ENCODE results near the gene NFX1.

The NFX1 gene

DNA sequence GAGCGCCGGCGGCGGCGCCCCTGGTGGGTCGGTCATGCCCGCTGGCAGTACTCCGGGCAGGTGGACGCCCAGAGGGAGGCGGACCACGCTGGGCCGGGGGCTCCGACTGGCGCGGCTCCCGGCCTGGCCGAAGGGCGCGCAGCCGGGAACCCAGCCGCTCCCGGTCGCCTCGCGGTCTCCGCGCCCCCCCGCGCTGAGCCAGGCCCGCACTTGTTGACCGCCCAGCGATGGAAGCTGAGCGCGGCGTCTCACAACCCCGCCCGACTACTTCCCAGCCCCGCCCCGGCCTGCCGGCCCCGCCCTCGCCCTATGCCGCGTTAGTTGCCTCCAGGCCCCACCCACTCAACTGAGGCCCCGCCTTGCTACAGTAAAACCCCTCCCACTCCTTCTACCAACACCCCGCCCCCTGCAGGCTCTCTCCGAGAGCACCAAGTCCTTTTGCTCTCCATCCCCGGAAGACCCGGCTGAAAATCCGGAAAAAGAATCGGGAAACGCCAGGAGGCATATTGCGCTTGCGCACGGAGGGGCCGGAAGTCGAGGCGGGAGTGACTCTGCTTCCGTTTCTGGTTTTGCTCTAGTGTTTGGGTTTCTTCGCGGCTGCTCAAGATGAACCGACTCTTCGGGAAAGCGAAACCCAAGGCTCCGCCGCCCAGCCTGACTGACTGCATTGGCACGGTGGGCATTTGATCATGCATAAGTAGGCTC is 25.7 kb upstream of the NFX1 start, which contains the start of the genes BAG1 and CHMP5:
TSS of gene BAG1 (minus strand) at position 236 of the 705 bp plus-strand sequence.
TSS of gene CHMP5 (plus strand) at position 577 of the 705 bp plus-strand sequence. CDS start at position 607, 30 bp downstream.
- in situ Hi-C loops (cut with MboI; ENCODE audit: low sequenced_read_pairs) = loop anchor here (25.0 kb wide), 1 partner anchor 98 kb away; no protein-coding TSS in a partner anchor

DNA sequence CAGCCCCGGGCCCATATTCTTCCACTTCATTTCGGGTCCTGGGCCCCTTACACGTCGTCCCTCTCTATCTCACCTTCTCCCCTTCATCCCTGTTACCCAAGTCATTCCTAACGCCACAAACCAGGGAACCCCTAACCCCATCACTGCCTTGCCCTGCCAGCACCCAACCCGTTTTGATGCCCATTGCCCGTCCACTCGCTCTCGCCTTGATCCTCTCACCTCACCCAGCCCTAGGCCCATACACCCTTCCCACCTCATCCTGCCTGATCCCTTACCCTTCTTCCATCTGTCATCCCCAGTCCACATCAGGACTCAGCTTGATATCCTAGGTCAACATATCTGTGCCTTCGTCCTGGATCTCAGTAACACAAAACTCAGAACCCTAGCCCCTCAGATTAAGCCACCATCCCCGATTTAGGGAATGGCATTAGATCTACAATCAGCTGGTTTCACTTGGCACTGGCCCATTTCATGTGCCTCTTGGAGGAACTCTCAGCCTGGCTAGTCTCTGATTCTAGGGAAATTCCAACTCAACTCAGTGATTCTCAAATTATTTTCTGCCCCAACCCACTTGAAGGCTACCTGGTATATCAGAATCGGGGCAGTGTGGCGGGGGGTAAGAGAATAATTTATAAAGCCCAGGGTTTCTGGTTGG is 25.0 kb upstream of the NFX1 start:
- in situ Hi-C loops (cut with MboI; ENCODE audit: low sequenced_read_pairs) = loop anchor here (25.0 kb wide), 1 partner anchor 97 kb away; no protein-coding TSS in a partner anchor

DNA sequence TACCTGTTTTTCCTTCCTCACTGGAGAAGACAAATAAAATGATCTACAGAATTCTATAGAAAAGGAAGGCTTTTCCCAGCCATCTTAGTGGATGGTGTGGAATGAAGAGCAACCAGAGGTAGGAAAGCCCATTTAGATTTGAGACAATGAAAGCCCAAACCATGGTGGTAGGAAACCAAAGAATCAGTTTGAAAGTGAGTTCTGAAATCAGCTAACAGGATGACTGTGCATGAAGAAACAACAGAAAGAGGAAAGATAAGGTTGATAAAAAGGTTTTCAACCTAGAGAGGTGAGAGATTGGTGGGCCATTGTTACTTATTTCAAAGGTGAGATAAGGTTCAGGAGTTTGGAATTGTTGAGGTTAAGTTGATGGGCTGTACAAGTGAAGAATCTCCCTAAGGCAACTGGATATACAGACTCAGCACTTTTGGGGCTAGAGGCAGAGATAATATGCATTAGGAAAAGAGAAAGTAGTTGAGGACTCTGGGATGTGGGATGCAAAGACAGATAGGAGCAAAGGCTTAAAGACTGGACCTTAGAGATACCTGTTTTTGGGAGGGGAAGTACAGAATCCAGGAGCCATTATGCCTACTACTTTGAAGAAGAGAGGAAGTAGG is 23.1 kb upstream of the NFX1 start:
- in situ Hi-C loops (cut with MboI; ENCODE audit: low sequenced_read_pairs) = loop anchor here (25.0 kb wide), 1 partner anchor 95 kb away; no protein-coding TSS in a partner anchor

DNA sequence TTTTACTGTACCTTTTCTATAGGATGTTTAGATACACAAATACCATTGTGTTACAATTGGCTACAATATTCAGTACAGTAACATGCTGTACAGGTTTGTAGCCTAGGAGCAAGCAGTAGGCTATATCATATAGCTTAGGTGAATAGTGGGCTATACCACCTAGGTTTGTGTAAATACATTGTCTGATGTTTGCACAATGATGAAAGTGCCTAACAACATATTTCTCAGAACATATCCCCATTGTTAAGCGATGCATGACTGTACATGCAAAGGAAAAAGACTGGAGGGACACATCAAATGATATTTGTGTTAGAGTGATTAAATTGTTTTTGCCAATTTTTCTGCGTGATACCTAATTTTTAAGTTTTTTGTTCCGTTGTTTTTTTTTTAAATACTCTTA is 20.2 kb upstream of the NFX1 start:
- in situ Hi-C loops (cut with MboI; ENCODE audit: low sequenced_read_pairs) = loop anchor here (25.0 kb wide), 1 partner anchor 92 kb away; no protein-coding TSS in a partner anchor

DNA sequence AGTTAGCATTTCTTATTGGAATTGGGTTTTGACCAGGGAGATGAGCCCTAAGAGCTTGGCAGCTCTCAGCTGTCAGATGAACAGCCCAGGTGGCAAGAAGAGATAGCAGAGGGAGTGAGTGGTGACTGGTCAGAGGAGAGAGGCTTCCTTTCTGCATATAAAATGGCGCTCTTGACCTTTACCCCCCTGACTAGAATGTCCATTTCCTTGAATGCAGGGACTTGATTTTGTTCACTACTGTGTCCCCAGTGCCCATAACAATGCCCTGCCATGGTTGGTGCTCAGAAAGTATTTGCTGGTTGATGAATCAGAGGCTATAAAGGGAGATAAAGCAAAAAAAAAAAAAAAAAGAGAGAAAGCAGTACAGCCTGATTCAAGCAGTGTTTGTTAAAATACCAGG is 18.3 kb upstream of the NFX1 start:
- in situ Hi-C loops (cut with MboI; ENCODE audit: low sequenced_read_pairs) = loop anchor here (25.0 kb wide), 1 partner anchor 90 kb away; no protein-coding TSS in a partner anchor

DNA sequence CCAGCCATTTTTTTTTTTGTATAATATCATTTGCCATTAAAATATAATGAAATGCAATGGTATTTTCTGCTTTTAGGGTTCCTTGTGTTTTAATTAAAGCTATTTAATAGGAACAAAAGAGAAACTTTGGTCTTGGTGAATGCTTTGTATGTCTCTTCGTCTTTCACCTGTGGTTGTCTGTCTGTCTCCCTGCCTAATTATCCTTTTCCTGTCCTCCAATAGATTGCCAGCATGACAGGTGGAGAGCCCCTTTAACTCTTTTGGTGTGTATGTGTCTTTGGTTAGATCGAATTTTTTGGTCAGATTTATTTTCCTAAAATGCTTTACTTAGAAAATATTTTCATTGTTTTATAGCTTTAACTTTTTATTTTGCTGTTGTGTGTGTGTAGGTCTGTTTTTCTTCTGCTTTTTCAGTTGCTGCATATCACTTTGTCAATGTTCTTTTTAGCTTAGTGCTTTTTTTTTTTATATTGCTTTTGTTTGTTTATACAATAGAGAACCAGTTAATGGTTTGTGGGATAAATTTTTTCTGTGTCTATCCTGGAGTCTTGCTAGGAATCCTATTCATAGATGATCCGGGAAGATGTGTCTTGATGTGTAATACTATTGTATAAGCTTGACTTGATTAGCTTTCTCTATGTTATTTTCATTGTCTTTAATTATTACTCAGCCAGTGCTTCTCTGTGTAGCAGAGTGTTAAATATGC is 16.9 kb upstream of the NFX1 start:
- in situ Hi-C loops (cut with MboI; ENCODE audit: low sequenced_read_pairs) = loop anchor here (25.0 kb wide), 1 partner anchor 89 kb away; no protein-coding TSS in a partner anchor

DNA sequence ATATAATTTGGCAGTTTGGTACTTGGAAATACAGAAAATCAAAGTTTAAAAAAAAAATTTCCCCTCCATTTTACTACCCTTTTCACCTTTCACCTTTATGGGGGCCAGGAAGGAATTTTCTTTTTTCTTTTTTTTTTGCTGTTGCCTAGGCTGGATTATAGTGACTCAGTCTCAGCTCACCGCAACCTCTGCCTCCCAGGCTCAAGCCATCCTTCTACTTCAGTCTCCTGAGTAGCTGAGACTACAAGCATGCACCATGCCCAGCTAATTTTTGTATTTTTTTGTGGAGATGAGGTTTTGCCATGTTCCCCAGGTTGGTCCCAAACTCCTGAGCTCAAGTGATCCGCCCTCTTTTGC is 16.4 kb upstream of the NFX1 start:
- in situ Hi-C loops (cut with MboI; ENCODE audit: low sequenced_read_pairs) = loop anchor here (25.0 kb wide), 1 partner anchor 88 kb away; no protein-coding TSS in a partner anchor

DNA sequence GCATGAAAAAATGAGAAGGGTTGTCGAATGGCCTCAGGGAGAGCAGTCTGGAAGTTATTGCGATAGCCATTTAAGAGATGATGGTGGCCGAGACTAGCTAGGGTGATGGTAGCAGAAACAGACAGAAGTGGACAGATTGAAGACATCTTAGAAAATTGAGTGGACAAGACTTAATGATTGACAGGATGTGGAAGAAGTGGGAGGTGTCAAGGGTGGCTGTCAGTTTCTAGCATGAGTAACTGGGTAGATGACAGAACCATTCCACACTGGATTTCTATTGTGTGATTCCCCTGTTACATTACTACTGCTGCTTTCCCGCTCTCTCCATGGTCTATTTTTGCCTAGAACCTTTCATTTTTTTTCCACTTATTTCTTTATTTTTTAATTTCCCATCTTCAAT is 12.8 kb upstream of the NFX1 start:
- in situ Hi-C loops (cut with MboI; ENCODE audit: low sequenced_read_pairs) = no loop called here

DNA sequence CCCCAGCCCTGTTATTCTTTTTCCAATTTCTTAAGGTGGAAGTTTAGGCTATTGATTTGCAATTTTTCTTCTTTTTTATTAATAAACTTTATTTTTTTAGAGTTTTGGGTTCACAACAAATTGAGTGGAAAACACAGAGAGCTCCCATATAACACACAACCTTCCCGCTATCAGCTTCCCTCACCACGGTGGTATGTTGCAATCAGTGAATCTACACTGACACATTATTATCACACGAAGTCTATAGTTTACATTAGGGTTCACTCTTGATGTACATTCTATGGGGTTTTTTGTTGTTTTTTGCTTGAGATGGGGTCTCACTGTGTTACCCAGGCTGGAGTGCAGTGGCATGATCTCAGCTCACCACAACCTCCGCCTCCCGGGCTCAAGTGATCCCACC is 4.8 kb upstream of the NFX1 start:
- in situ Hi-C loops (cut with MboI; ENCODE audit: low sequenced_read_pairs) = no loop called here

DNA sequence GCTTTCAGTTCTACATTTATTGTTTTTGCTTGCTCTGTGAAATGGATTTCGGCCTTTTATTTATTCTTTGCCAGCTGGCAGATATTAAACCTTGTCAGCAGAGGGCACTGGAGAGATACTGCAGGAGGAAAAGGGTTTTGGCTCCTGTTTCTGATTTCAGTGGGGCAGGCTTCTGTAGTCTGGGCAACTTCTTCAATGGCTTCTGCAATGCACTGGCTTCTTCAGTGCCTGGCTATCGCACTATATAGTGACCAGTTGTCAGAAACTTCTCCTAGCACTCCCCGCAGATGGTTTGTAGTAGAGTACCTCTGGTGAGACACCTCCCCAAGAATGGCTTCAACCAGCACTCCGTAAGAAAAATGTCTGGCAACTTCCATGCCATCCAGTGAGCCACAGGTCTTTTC is 3.2 kb upstream of the NFX1 start:
- in situ Hi-C loops (cut with MboI; ENCODE audit: low sequenced_read_pairs) = no loop called here

DNA sequence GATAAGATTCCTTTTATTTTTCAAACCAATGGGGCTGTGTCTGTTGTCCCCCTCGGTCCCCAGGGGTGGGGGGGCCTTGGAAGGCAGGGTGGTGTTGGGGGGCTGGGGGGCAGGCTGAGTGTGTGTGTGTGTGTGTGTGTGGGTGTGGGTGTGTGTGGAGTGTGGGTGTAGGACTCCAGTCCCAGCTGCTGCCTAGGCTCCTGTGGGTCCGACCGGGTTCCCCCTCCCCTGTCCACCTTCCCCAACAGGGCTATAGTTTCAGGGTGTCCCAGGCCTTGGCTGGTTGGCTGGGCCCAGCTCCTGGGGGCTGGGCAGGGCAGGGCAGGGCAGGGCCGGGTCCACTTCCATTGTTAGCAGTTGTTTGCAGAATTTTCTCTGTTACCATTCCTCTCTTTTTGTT is 2.1 kb upstream of the NFX1 start:
- in situ Hi-C loops (cut with MboI; ENCODE audit: low sequenced_read_pairs) = no loop called here

DNA sequence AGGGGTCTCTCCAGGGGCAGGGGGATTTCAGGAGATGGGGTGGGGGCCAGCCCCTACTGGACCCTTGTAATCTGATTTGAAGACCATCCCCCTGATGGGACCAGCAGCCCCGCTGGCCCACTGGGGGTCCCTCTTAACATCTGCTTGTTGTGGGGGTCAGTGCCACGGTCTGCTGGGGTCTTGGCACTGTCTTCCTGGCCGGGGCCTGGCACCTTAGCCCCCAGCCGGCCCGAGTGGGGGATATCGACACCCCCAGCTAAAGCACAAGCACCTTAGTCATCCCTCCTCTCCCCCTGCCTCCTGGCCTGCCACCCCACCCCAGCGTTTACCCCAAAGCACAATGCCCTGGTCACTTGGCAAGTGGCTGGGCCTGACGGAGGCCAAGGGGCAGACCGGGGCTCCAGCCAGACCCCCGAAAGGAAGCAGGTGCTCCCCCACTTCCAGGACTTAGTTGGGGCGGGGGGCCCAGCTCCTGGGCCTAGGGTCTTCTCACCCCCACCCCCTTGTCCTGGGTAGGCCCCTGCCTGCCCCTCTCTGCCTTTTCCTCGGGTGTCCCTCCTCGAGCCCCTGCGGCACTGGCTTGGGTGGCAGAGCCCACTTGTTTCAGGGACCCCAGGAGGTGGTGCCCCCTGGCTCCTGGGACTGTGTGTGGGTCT is 1.4 kb upstream of the NFX1 start:
- in situ Hi-C loops (cut with MboI; ENCODE audit: low sequenced_read_pairs) = no loop called here

DNA sequence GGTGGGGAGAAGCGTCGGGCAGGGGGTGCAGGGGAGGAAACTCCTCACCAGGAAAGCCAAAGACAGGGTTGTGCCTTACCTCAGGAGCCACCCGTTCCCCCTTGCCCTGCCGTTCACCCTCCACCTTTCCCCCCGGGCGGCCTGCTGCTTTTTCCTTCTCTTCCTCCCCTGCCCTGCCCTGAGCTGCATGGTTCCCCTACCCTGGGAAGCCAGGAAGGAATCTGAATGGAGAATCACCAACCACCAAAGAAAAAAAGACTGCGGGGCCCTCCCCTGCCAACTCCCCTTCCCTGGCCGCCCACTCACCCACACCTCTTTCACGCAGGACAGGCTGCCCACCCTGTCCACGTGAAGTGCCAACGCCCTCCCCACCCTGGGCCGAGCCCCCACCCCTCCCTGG is 820 bp upstream of the NFX1 start:
- in situ Hi-C loops (cut with MboI; ENCODE audit: low sequenced_read_pairs) = no loop called here

DNA sequence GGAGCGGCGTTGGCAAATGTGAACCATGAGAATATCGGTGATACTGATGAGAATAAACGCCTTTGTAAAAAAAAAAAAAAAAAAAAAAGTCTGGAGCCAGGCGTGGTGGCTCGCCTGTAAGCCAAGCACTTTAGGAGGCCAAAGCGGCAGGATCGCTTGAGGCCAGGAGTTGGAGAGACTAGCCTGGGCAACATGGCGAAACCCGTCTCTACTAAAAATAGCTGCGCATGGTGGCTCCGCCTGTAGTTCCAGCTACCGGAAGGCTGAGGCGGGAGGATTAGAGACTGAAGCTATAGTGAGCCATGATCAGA is 425 bp upstream of the NFX1 start:
- in situ Hi-C loops (cut with MboI; ENCODE audit: low sequenced_read_pairs) = no loop called here

DNA sequence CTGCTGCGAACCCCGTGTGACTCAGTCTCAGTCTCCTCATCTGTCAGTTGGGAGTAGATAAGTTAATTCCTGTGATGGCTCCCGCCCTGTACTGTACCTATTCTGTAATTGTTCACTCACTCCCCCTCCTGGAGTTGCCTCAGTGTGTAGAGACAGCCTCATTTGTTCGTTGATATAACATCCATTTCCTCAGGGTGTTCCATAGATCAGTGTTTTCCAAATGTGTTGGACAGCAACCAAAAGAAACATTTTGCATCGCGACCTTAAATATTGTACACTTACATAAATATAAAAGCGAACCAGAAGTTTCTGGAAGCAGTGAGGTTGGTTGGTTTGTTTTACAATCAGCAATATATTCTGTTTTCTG is 698 bp downstream of the NFX1 start:
- in situ Hi-C loops (cut with MboI; ENCODE audit: low sequenced_read_pairs) = no loop called here

DNA sequence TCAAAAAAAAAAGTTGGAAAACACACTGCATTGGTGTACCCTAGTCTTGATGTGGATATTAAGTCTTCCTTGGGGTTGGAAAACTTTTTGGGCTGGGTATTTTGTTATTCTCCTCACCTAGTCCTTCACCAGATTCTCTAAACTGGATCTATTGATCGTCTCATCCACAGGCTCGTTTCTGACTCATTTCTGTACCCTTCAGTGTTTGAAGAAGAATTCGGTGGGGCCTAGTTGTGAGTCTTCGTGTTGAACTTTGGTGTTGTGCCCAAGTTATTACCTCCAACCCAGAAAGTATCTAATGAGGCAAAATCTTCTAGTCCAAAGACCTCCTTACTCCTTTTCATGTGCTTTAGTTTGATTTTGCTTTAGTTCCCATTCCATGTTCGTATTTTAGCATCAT is 1.6 kb downstream of the NFX1 start:
- in situ Hi-C loops (cut with MboI; ENCODE audit: low sequenced_read_pairs) = no loop called here

DNA sequence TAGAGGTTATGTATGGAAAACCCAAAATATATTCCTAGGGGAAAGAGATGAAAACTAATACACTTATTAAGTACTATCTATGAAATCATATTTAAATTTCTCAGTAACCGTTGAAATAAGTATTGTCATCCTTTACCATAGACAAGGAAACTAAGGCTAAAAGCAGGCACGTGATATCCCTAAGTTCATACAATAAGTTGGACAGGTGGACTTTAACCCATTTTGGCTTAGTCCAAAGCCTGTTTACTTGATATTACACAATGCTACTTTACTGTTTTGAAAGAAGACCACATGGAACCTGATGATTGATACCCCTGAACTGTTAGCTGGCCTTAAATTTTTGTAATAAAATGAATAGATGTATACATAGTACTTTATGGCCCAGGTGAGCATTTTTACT is 3.5 kb downstream of the NFX1 start:
- in situ Hi-C loops (cut with MboI; ENCODE audit: low sequenced_read_pairs) = no loop called here

DNA sequence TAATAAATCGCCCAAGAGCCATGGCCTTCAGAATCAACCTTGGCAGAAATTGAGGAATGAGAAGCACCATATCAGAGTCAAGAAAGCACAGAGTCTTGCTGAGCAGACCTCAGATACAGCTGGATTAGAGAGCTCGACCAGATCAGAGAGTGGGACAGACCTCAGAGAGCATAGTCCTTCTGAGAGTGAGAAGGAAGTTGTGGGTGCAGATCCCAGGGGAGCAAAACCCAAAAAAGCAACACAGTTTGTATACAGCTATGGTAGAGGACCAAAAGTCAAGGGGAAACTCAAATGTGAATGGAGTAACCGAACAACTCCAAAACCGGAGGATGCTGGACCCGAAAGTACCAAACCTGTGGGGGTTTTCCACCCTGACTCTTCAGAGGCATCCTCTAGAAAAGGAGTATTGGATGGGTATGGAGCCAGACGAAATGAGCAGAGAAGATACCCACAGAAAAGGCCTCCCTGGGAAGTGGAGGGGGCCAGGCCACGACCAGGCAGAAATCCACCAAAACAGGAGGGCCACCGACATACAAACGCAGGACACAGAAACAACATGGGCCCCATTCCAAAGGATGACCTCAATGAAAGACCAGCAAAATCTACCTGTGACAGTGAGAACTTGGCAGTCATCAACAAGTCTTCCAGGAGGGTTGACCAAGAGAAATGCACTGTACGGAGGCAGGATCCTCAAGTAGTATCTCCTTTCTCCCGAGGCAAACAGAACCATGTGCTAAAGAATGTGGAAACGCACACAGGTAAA is 4.5 kb downstream of the NFX1 start:
- in situ Hi-C loops (cut with MboI; ENCODE audit: low sequenced_read_pairs) = no loop called here

DNA sequence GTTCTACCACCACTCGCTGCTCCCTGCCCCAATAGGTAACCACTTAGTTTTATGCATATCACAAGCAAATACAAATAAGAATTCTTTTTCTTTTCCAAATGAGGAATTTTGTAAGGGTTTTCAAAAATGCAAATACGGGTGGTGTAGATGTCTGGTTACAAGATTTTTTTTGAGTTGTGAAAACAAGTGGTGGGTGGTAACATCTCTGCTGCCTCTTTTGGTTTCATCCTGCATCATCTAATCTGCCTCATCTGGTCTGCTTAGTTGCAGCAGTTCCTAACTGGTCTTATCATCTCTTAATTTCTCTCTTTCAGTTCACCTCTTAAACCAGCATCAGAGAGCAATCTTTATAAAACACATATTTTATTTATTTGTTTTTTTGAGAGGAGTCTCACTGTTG is 5.3 kb downstream of the NFX1 start:
- in situ Hi-C loops (cut with MboI; ENCODE audit: low sequenced_read_pairs) = no loop called here

DNA sequence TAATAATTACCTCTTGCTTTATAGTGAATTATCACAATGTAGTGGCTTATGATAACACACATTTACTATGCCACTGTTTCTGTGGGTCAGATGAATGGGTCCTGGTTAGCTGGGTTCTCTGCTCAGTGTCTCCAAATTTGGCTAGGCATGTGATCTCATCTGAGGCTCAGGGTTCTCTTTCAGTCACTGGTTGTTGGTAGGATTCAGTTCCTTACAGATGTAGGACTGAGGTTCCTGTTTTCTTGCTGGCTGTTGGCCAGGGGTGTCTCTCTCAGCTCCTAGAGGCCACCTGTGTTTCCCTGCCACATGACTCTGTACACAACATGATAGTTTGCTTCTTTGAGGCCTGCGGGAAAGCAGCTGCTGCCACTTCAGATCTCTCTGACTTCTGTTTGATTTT is 7.1 kb downstream of the NFX1 start:
- in situ Hi-C loops (cut with MboI; ENCODE audit: low sequenced_read_pairs) = no loop called here
